ENCODE data around the gene HPX. TPM values are rescaled to one million over a fixed set of nuclear protein-coding genes. Genes with fewer than 3 reads are reported as not detected.
A peak's percentile ranks its signal among the peaks of the same experiment; 100 is the strongest.

HPX gene
- 1 to 10 TPM in 1 of 4 donors, under 1 TPM in 2, not detected in 1; 0.45 to 1.0 (median 0.68) TPM for total RNA-seq
- polyA plus RNA-seq, result 0.27 TPM
- long read RNA-seq, donor 1, result 0 reads
- long read RNA-seq, donor 2, result 0 reads
- long read RNA-seq, donor 3, partial matches to known transcripts, result 1 of 1 reads
- long read RNA-seq, donor 3, other reads (novel, unspliced or antisense), result 0 of 1 reads
- long read RNA-seq, donor 4, result 0 reads

DNA sequence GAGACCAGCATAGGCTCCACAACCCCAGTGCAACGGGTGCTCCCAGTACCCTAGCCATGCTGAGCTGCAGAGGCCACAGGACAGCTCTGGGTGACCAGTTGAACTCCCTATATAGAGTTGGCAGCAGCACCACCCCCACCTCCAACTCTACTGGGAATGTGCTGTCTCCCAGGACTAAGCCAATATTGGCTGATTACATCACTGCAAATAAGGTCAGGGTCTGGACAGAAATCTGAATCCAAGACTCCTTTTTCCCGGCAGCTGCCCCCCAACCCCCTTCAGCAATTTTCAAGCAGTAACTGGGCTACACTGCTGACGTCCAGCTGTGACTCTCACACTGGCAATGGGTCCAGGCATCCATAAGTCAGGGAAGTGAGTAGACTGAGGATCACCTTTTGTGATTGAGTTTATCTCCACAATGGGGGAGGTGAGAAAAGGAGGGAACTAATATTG is at the start of gene HPX:
HPX (minus strand) TSS at position 82 of the 453 bp plus-strand sequence; CDS start at position 58, 24 bp downstream.
- H3K4me3 ChIP-seq (ENCODE audit: low read length), result no peak within 1 kb of the TSS
- DNase-seq (no peak), ATAC-seq (no peak)
- H3K4me1 ChIP-seq (ENCODE audit: control insufficient read depth, insufficient read depth, low read length), result no peaks in the 10 kb centered on the region
- intact Hi-C loops (cut with DNase I), result loop anchor here in 3 of 4 donors (5.0 to 10.0 kb wide), 2 partner anchors 59 to 64 kb away; no protein-coding TSS in a partner anchor
- H3K27me3 ChIP-seq (ENCODE audit: control insufficient read depth, insufficient read depth), result no peaks in the 10 kb centered on the region
- H3K27ac ChIP-seq (ENCODE audit: low read length), result no peak within 1 kb of the TSS
- 65% methylated on average over 3 of the region's 3 CpGs for WGBS
- H3K9me3 ChIP-seq (ENCODE audit: control insufficient read depth, low read length), result no peaks in the 10 kb centered on the region

DNA sequence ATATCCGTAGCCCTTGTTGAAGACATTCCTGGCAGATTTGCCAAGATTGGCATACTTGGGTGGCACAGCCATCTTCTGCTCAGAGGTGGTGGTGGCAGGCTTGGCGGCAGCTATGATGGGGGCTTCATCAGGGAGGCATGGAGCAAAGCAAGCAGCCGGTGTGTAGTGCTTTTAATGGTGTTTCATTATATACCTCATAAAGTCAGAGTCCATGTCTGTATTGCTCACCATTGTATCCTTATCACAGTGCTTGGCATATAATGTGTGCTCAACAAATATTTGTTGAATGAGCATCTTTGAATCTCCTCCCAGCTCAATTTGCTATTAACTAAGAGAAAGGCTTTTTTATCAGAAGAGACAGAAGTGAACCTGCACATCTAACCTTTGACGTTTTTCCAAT is 48.5 kb upstream of the HPX start:
- H3K27me3 ChIP-seq (ENCODE audit: control insufficient read depth, insufficient read depth), result no peaks in the 10 kb centered on the region
- no peaks in the 10 kb centered on the region for H3K4me1 ChIP-seq (ENCODE audit: control insufficient read depth, insufficient read depth, low read length)
- no peak for ATAC-seq
- intact Hi-C loops (cut with DNase I), result no loop called here
- H3K9me3 ChIP-seq (ENCODE audit: control insufficient read depth, low read length), result no peaks in the 10 kb centered on the region
- no peak for DNase-seq
- WGBS, result 89% methylated on average over 4 of the region's 4 CpGs
- no peak overlapping the region for H3K4me3 ChIP-seq (ENCODE audit: low read length)
- no peak overlapping the region for H3K27ac ChIP-seq (ENCODE audit: low read length)

- no peak overlapping the region for H3K4me3 ChIP-seq (ENCODE audit: low read length)
- no peaks in the 10 kb centered on the region for H3K27me3 ChIP-seq (ENCODE audit: control insufficient read depth, insufficient read depth)
- H3K4me1 ChIP-seq (ENCODE audit: control insufficient read depth, insufficient read depth, low read length), result no peaks in the 10 kb centered on the region
- intact Hi-C loops (cut with DNase I), result no loop called here
- 97% methylated on average over 3 of the region's 3 CpGs for WGBS
- ATAC-seq (no peak), DNase-seq (no peak)
- no peak overlapping the region for H3K27ac ChIP-seq (ENCODE audit: low read length)
- no peaks in the 10 kb centered on the region for H3K9me3 ChIP-seq (ENCODE audit: control insufficient read depth, low read length)
Observed at GRCh38 chr11:6488821-6489220, 48.0 kb upstream of the HPX start.

- H3K27ac ChIP-seq (ENCODE audit: low read length), result no peak overlapping the region
- H3K4me3 ChIP-seq (ENCODE audit: low read length), result no peak overlapping the region
- H3K4me1 ChIP-seq (ENCODE audit: control insufficient read depth, insufficient read depth, low read length), result no peaks in the 10 kb centered on the region
- intact Hi-C loops (cut with DNase I), result no loop called here
- H3K9me3 ChIP-seq (ENCODE audit: control insufficient read depth, low read length), result no peaks in the 10 kb centered on the region
- 89% methylated on average over 6 of the region's 6 CpGs for whole genome bisulfite sequencing
- H3K27me3 ChIP-seq (ENCODE audit: control insufficient read depth, insufficient read depth), result no peaks in the 10 kb centered on the region
- DNase-seq, result no peak
- ATAC-seq, result no peak
Observed at GRCh38 chr11:6488342-6488741, 47.6 kb upstream of the HPX start.

- 86% methylated on average over 1 of the region's 1 CpG for WGBS
- no peak overlapping the region for H3K27ac ChIP-seq (ENCODE audit: low read length)
- no peak for DNase-seq
- no peak for ATAC-seq
- intact Hi-C loops (cut with DNase I), result no loop called here
- no peaks in the 10 kb centered on the region for H3K9me3 ChIP-seq (ENCODE audit: control insufficient read depth, low read length)
- H3K27me3 ChIP-seq (ENCODE audit: control insufficient read depth, insufficient read depth), result no peaks in the 10 kb centered on the region
- H3K4me3 ChIP-seq (ENCODE audit: low read length), result no peak overlapping the region
- H3K4me1 ChIP-seq (ENCODE audit: control insufficient read depth, insufficient read depth, low read length), result peaks cover under 1% of the 10 kb centered on the region
Observed at GRCh38 chr11:6486938-6487337, 46.2 kb upstream of the HPX start.

- intact Hi-C loops (cut with DNase I), result no loop called here
- H3K9me3 ChIP-seq (ENCODE audit: control insufficient read depth, low read length), result no peaks in the 10 kb centered on the region
- ATAC-seq (no peak), DNase-seq (no peak)
- no peak overlapping the region for H3K27ac ChIP-seq (ENCODE audit: low read length)
- no peaks in the 10 kb centered on the region for H3K27me3 ChIP-seq (ENCODE audit: control insufficient read depth, insufficient read depth)
- H3K4me1 ChIP-seq (ENCODE audit: control insufficient read depth, insufficient read depth, low read length), result peaks cover 2% of the 10 kb centered on the region
- H3K4me3 ChIP-seq (ENCODE audit: low read length), result no peak overlapping the region
- 85% methylated on average over 3 of the region's 3 CpGs for WGBS
Observed at GRCh38 chr11:6486256-6486655, 45.5 kb upstream of the HPX start.

DNA sequence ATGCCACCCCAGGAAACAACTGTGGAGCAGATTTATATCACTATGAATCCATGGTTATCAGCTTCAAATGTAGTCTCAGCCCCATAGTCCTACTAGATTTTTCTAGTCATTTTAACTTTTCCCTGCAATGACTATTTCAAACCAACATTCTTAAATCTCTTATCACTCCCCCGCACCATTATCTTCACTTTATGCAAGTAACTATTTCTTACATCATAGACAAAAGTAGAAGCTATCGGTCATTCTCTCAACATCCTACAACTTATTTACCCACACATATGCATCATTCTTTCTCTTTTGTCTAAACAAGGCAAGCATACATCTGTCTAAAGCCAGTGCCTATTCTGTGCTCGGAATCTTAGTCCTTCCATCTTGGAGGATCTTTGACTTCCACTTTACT is 44.9 kb upstream of the HPX start:
- H3K4me1 ChIP-seq (ENCODE audit: control insufficient read depth, insufficient read depth, low read length), result peaks cover 2% of the 10 kb centered on the region
- no peaks in the 10 kb centered on the region for H3K27me3 ChIP-seq (ENCODE audit: control insufficient read depth, insufficient read depth)
- H3K27ac ChIP-seq (ENCODE audit: low read length), result no peak overlapping the region
- no peaks in the 10 kb centered on the region for H3K9me3 ChIP-seq (ENCODE audit: control insufficient read depth, low read length)
- no peak for ATAC-seq
- intact Hi-C loops (cut with DNase I), result no loop called here
- 79% methylated on average over 3 of the region's 3 CpGs for WGBS
- no peak for DNase-seq
- H3K4me3 ChIP-seq (ENCODE audit: low read length), result no peak overlapping the region

DNA sequence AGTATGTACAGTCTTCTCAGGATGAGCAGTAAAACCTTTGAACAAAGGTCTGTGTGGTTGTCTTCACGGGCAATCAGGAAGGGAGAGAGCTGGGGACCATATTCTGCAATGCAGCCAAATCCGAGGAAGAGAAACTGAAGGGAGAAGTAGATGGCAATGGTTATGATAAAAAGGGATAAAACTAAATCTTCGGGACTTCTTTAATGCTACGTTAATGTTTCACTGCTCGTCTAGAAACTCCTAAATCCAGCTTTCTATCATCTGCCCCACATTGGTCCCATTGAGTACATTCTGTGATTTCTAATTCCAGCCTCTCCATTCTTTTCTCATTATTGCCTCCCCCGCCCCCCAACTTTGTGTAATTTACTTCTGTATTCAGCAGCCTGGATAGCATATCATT is 42.2 kb upstream of the HPX start:
- no peak overlapping the region for H3K4me3 ChIP-seq (ENCODE audit: low read length)
- H3K27ac ChIP-seq (ENCODE audit: low read length), result no peak overlapping the region
- H3K4me1 ChIP-seq (ENCODE audit: control insufficient read depth, insufficient read depth, low read length), result peaks cover 2% of the 10 kb centered on the region
- DNase-seq (no peak), ATAC-seq (no peak)
- no peaks in the 10 kb centered on the region for H3K27me3 ChIP-seq (ENCODE audit: control insufficient read depth, insufficient read depth)
- WGBS, result 85% methylated on average over 6 of the region's 6 CpGs
- H3K9me3 ChIP-seq (ENCODE audit: control insufficient read depth, low read length), result no peaks in the 10 kb centered on the region
- intact Hi-C loops (cut with DNase I), result no loop called here

DNA sequence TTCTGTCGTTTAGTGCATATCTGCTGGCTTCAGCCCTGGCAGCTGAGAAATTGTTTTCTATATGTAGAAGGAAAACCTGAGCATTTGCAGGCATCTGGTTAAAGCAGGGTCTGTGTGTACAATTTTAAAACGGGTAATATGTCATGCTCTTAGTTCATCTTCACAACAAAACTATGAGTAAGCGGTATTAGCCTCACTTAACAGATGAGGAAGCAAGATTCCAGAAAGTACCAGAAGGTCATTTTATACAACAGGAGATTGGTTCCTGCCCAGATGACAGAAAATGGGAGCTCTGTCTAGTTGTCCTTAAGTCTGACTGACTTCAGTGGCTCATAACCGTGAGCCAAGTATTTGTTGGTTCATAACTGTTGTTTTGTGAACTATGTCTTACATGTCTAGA is 41.7 kb upstream of the HPX start:
- no peaks in the 10 kb centered on the region for H3K9me3 ChIP-seq (ENCODE audit: control insufficient read depth, low read length)
- H3K27me3 ChIP-seq (ENCODE audit: control insufficient read depth, insufficient read depth), result no peaks in the 10 kb centered on the region
- peak overlapping the region; percentile 92 for H3K27ac ChIP-seq (ENCODE audit: low read length)
- ATAC-seq (no peak), DNase-seq (no peak)
- WGBS, result 81% methylated on average over 4 of the region's 4 CpGs
- H3K4me1 ChIP-seq (ENCODE audit: control insufficient read depth, insufficient read depth, low read length), result peaks cover 2% of the 10 kb centered on the region
- intact Hi-C loops (cut with DNase I), result no loop called here
- H3K4me3 ChIP-seq (ENCODE audit: low read length), result peak overlapping the region; percentile 92

GRCh38 chr11:6481924-6482275 is 41.1 kb upstream of the HPX start:
- peak overlapping the region; percentile 92 for H3K27ac ChIP-seq (ENCODE audit: low read length)
- peaks cover 2% of the 10 kb centered on the region for H3K4me1 ChIP-seq (ENCODE audit: control insufficient read depth, insufficient read depth, low read length)
- no peaks in the 10 kb centered on the region for H3K27me3 ChIP-seq (ENCODE audit: control insufficient read depth, insufficient read depth)
- peak overlapping the region; percentile 92 for H3K4me3 ChIP-seq (ENCODE audit: low read length)
- intact Hi-C loops (cut with DNase I), result no loop called here
- ATAC-seq (peak in 1 of 2 donors; percentile 14), DNase-seq (no peak)
- H3K9me3 ChIP-seq (ENCODE audit: control insufficient read depth, low read length), result no peaks in the 10 kb centered on the region
- 5% methylated on average over 13 of the region's 13 CpGs for WGBS

DNA sequence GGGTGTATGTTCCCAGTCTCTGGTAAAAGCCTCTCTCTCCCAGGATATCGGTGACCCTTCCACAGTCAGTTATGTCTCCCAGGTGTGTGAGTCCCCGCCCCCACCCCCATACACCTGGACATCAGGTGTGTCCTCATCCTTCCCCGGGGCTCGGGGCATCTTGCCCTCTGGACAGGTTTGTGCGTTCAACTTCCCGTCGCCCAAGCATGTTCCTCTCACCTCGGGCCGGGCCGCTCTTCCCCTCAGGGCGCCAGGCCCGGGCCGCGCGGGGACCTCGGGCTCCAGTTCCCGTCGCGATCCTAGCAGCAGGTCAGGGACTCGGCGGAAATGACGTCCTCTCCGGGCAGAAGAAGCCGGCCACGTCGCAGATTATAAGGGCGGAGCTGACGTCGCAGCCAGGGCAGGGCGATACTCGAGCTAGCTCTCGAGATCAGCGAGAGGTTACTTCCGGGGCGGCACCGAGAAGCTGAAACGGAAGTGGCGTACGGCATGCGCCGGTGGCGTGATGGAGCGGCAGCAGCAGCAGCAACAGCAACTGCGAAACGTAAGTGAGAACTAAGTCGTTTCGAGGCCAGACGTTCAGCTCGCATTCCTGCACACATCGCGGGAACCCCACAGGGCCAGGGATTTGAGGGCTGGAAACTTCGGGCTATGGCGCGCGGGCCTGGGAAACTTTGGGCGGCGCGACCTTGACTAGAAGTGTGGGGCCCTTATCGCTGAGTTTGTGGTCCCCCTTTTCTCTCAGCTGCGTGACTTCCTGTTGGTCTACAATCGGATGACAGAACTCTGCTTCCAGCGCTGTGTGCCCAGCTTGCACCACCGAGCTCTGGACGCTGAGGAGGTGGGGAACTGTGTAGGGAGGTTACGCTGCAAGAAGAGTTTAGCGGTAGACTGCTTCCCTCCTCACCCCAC is 40.5 kb upstream of the HPX start, which contains the start of the genes ARFIP2 and TIMM10B:
ARFIP2 (minus strand) TSS at position 320 of the 912 bp plus-strand sequence. CDS start 910 bp downstream, outside the sequence.
TIMM10B (plus strand) TSS at position 490 of the 912 bp plus-strand sequence; CDS start at position 506, 16 bp downstream.
- H3K9me3 ChIP-seq (ENCODE audit: control insufficient read depth, low read length), result no peaks in the 10 kb centered on the region
- peak; percentile 99 to 100 (median 99) for DNase-seq
- intact Hi-C loops (cut with DNase I), result no loop called here
- peaks cover 2% of the 10 kb centered on the region for H3K4me1 ChIP-seq (ENCODE audit: control insufficient read depth, insufficient read depth, low read length)
- WGBS, result under 1% methylated on average over 66 of the region's 66 CpGs
- H3K27me3 ChIP-seq (ENCODE audit: control insufficient read depth, insufficient read depth), result no peaks in the 10 kb centered on the region
- ATAC-seq, result peak; percentile 97 to 98
- peak within 1 kb of the TSS; percentile 92 for H3K27ac ChIP-seq (ENCODE audit: low read length)
- H3K4me3 ChIP-seq (ENCODE audit: low read length), result peak within 1 kb of the TSS; percentile 92
